BE2C (cell line): ENCODE measurements around the gene SFT2D2.

ENCODE experiments used
- DNase-seq: peaks from one replicate; pipeline ENCODE4 v3.0.0-alpha.2; 2020
- H3K27me3 ChIP-seq: fragments of 250-450 bp; sonication (Bioruptor Pico); 2 replicates; pipeline ENCODE4 v1.5.1; 2020; ENCODE audit warnings: mild to moderate bottlenecking
- H3K36me3 ChIP-seq: fragments of 250-450 bp; sonication (Bioruptor Pico); 2 replicates; pipeline ENCODE4 v1.5.1; 2020; ENCODE audit warnings: mild to moderate bottlenecking
- H3K4me1 ChIP-seq: fragments of 250-450 bp; sonication (Bioruptor Pico); 2 replicates; pipeline ENCODE4 v1.5.1; 2020
- H3K4me3 ChIP-seq: 2 replicates; pipeline ENCODE4 v1.5.1; 2011; ENCODE audit warnings: low read depth, low read length
- H3K9me3 ChIP-seq: fragments of 250-450 bp; sonication (Bioruptor Pico); 2 replicates; pipeline ENCODE4 v1.5.1; 2020
- CTCF ChIP-seq: IDR thresholded peaks from 2 replicates; pipeline ENCODE4 v1.5.1; 2012; ENCODE audit warnings: mild to moderate bottlenecking, low read depth, low read length

SFT2D2 gene

DNA sequence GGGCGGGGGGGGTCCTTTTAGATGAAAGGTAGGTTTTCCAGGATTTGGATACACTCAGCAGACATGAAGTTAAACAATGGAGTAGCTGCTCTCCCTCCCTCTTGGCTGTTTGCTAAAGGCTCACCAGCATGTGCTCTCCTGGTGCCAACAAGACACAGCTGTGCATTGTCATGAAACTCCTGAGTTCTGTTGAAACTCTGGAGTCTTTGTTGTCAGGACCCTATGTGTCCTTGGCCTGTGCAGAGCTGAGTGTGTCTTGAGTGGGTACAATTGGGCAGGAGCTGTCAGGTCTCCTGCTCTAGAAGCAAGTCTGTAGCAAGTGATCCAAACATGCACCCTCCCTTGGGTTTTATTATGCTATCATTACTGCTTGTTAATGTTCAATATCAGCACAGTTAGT lies 67.6 kb downstream of the SFT2D2 start:
- Histone ChIP-seq H3K4me3 (no peak overlapping the region), H3K4me1 (no peaks in the 10 kb centered on the region), H3K27me3 (no peaks in the 10 kb centered on the region), H3K9me3 (no peaks in the 10 kb centered on the region), H3K36me3 (no peaks in the 10 kb centered on the region)
- TF ChIP-seq CTCF, result no peak
- DNase-seq, result no peak

DNA sequence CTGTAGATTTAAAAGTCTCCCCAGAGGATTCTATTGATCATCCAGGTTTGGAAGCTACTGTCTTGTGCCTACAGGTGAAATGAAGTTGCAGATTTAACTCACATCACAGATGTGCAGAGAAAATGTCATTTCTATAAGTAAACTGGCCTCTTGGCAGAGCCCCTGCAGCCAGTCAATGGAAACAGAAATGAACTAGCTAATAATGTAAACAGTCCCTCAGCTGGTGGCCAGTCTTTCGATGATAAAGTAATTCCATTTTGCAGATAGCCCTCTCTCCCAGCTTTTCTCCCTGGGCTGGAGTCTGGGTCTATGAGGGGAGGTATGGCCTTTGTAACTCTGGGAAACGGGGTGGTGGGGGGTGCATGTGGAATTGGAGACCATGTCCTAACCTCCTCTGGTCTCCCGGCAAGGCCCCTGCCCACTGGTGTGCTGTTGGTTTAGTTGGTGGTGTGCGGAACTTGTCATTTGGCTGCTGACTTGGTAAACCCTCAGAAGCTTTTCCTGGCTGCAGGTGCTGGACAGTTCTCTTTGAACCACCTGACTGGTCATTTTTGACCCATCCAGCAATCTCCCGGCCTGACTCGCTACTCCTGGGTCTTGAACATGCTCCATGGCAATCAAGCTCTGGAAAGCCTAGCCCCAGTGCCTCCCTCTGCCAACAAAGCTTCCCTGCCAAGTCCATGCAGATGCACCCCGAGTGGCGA lies 69.8 kb downstream of the SFT2D2 start:
- H3K4me1 ChIP-seq, result no peaks in the 10 kb centered on the region
- TF ChIP-seq CTCF, result no peak
- H3K27me3 ChIP-seq, result no peaks in the 10 kb centered on the region
- no peaks in the 10 kb centered on the region for H3K9me3 ChIP-seq
- no peaks in the 10 kb centered on the region for H3K36me3 ChIP-seq
- DNase-seq, result no peak
- H3K4me3 ChIP-seq, result no peak overlapping the region

- no peak for TF ChIP-seq CTCF
- Histone ChIP-seq H3K36me3 (no peaks in the 10 kb centered on the region), H3K4me3 (no peak overlapping the region), H3K27me3 (no peaks in the 10 kb centered on the region), H3K9me3 (no peaks in the 10 kb centered on the region), H3K4me1 (no peaks in the 10 kb centered on the region)
- no peak for DNase-seq
Observed at GRCh38 chr1:168297019-168297730, 71.4 kb downstream of the SFT2D2 start.

DNA sequence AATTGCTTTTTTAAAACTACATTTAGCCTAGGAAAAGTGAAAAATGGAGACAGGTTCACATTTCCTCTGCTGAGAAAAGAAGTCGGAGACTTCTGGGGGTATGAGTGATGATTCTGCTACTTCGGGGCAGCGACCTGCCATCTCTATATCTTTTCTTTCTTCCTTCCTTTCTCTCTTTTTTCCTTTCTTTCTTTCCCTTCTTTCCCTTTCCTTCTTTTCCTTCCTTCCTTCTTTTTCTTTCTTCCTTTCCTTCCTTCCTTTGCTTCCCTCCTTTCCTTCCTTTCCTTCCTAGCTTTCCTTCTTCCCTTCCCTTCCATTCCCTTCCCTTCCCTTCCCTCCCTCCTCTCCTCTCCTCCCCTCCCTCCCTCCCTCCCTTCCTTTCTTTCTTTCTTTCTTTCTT lies 72.6 kb downstream of the SFT2D2 start:
- H3K9me3 ChIP-seq, result no peaks in the 10 kb centered on the region
- no peak for DNase-seq
- no peak for TF ChIP-seq CTCF
- H3K4me3 ChIP-seq, result no peak overlapping the region
- H3K36me3 ChIP-seq, result no peaks in the 10 kb centered on the region
- no peaks in the 10 kb centered on the region for H3K27me3 ChIP-seq
- H3K4me1 ChIP-seq, result no peaks in the 10 kb centered on the region

DNA sequence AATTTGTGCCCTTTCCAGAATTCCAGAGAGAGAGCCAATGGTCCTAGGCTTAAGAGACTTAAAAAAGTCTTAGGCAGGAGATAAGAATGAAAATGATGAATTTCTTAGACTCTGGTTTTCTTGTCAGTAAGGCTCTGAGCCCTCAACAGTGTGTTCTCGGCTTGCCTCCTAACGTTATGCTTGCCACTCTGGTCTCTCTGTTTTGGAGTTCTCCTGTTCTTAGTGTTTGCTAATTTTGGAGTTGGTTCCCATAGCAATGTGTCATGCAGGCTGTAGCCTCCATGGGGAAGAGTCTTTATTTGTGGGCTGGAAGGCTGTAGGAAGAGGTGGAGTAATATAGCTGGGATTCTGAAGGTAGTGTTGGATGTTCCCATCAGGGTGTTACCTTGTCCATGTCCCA lies 74.8 kb downstream of the SFT2D2 start:
- Histone ChIP-seq H3K27me3 (no peaks in the 10 kb centered on the region), H3K9me3 (no peaks in the 10 kb centered on the region)
- TF ChIP-seq CTCF, result no peak

DNA sequence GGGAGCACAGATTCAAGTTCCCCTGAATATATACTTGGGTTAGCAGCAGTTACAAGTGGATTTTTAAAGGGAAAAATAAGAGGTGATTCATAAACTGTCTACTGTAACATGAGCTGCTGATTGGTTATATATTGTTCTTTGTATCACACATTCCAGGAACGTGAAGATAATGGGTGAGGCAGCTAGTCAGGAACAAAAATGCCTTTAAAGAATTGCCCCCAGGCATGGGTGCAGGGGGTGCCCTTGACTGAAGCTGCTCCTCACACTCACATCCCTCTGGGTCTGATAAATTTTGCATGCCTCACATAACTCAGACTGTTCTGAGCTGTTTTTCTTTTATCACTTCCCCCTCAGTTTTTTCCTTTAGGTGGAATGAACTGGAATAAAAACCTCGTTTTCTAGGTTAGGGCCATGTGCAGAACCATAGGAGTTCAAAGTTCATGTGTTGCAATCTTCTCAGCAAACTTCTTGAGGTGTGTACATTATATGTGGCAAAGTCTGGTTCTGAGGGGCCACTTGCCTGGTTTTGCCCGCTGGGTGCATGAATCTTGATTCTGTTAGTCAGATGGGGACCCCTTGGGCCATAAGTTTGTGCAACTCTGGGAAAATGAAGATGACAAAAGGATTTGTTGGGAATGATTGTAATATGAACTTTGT lies 76.0 kb downstream of the SFT2D2 start:
- no peaks in the 10 kb centered on the region for H3K9me3 ChIP-seq
- no peak for DNase-seq
- no peak overlapping the region for H3K4me3 ChIP-seq
- no peaks in the 10 kb centered on the region for H3K27me3 ChIP-seq
- TF ChIP-seq CTCF, result no peak
- no peaks in the 10 kb centered on the region; the same call in 1 of the 2 replicates for H3K4me1 ChIP-seq
- H3K36me3 ChIP-seq, result no peaks in the 10 kb centered on the region

More for the DNA sequence above, 74.8 kb downstream of the SFT2D2 start:
- DNase-seq, result no peak
- Histone ChIP-seq H3K4me3 (no peak overlapping the region), H3K4me1 (no peaks in the 10 kb centered on the region; the same call in 1 of the 2 replicates), H3K36me3 (no peaks in the 10 kb centered on the region)
